ENCODE results near the gene HCAR2.

DNA sequence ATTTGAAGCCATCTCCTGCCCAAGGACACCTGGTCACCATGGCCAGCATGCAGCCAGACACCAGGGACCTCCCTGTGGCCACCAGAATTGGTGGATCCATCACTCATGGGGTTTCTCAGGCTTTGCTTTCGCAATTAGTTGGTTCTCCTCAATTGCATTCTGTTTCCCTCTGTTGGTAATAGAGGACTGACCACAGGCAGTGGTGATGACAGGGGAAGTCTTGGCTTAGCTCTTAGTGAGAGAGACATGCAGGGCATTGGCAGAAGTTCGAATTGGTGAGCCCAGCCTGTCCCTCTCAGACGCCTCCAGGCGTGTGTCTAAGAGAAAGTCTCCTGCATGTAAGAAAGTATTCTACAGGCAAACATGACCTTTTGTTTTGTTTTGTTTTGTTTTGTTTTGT, 21.3 kb downstream of the HCAR2 start:
- TF ChIP-seq, protein P1, sequence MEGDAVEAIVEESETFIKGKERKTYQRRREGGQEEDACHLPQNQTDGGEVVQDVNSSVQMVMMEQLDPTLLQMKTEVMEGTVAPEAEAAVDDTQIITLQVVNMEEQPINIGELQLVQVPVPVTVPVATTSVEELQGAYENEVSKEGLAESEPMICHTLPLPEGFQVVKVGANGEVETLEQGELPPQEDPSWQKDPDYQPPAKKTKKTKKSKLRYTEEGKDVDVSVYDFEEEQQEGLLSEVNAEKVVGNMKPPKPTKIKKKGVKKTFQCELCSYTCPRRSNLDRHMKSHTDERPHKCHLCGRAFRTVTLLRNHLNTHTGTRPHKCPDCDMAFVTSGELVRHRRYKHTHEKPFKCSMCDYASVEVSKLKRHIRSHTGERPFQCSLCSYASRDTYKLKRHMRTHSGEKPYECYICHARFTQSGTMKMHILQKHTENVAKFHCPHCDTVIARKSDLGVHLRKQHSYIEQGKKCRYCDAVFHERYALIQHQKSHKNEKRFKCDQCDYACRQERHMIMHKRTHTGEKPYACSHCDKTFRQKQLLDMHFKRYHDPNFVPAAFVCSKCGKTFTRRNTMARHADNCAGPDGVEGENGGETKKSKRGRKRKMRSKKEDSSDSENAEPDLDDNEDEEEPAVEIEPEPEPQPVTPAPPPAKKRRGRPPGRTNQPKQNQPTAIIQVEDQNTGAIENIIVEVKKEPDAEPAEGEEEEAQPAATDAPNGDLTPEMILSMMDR (IDR thresholded peaks at IDR 0.05): no peak
- no peak for TF ChIP-seq POLR2A (IDR thresholded peaks at IDR 0.05)
